Stimulated activated CD4-positive, alpha-beta T cell treated with anti-CD3 and anti-CD28 coated beads, Interleukin-12 subunit alpha, Interleukin-12 subunit beta, amount 100 ng/mL, for 24 hours (primary cell): ENCODE data around the gene ZNF136.

Experiments used
- DNase-seq, 2 experiments: peaks; one replicate each; pipeline ENCODE4 v3.0.0-alpha.2; 2020; ENCODE audit warnings: low read depth in 2 of 2

Gene ZNF136

GRCh38 chr19:12162882-12163806 is at the start of gene ZNF136:
Gene ZNF136, plus strand, starts transcription at chr19:12163096. Its CDS starts 108 bp downstream, at chr19:12163204.
- DNase-seq, result peak; percentile 84 to 93

GRCh38 chr19:12113121-12113520 is 49.8 kb upstream of the ZNF136 start:
- DNase-seq, result no peak

GRCh38 chr19:12117201-12117970 is 45.5 kb upstream of the ZNF136 start:
- no peak for DNase-seq

GRCh38 chr19:12126707-12127106 is 36.2 kb upstream of the ZNF136 start:
- no peak for DNase-seq

GRCh38 chr19:12133069-12133468 is 29.8 kb upstream of the ZNF136 start:
- DNase-seq, result no peak

- DNase-seq, result no peak
These were observed 25.5 kb upstream of the ZNF136 start for GRCh38 chr19:12137221-12137940.

GRCh38 chr19:12139269-12139668 is 23.6 kb upstream of the ZNF136 start:
- DNase-seq, result no peak

- DNase-seq, result peak; percentile 80 to 94
These were observed 22.9 kb upstream of the ZNF136 start, which contains the start of gene ZNF20 for GRCh38 chr19:12139885-12140544. Gene ZNF20, minus strand, starts transcription at chr19:12140350. Its CDS starts 168 bp downstream, at chr19:12140182.

- DNase-seq, result peak; percentile 66 to 83
These were observed 22.1 kb upstream of the ZNF136 start for GRCh38 chr19:12140545-12141404.

GRCh38 chr19:12141405-12141736 is 21.5 kb upstream of the ZNF136 start:
- no peak for DNase-seq

- DNase-seq, result no peak
These were observed 17.5 kb upstream of the ZNF136 start for GRCh38 chr19:12145348-12145747.

- no peak for DNase-seq
These were observed 7.5 kb upstream of the ZNF136 start for GRCh38 chr19:12155324-12155860.

GRCh38 chr19:12156223-12157058 is 6.5 kb upstream of the ZNF136 start, which contains the start of gene ZNF625:
Gene ZNF625, minus strand, starts transcription at chr19:12156734. Its CDS starts 176 bp downstream, at chr19:12156558.
- DNase-seq, result peak; percentile 27 to 47

GRCh38 chr19:12159773-12160414 is 3.0 kb upstream of the ZNF136 start:
- no peak for DNase-seq

- DNase-seq, result no peak
These were observed 399 bp upstream of the ZNF136 start for GRCh38 chr19:12162513-12162881.

GRCh38 chr19:12163826-12164225 is 930 bp downstream of the ZNF136 start:
- DNase-seq, result no peak

GRCh38 chr19:12166626-12167025 is 3.7 kb downstream of the ZNF136 start:
- no peak for DNase-seq

GRCh38 chr19:12180377-12180776 is 17.5 kb downstream of the ZNF136 start:
- DNase-seq, result no peak

- DNase-seq, result no peak
These were observed 24.7 kb downstream of the ZNF136 start for GRCh38 chr19:12187625-12188024.
